Subcutaneous adipose tissue (tissue), 4 donors: Measurements from ENCODE around the gene MAML1. TPM values are rescaled to one million over a fixed set of nuclear protein-coding genes. Genes with fewer than 3 reads are reported as not detected.

ENCODE experiments used
- CTCF ChIP-seq: fragments of 450-650 bp; IDR thresholded peaks from one replicate; pipeline ENCODE4 v1.5.1; 2016; ENCODE audit warnings: low read depth, mild to moderate bottlenecking, control low read depth, antibody characterized with exemption, moderate library complexity
- total RNA-seq, 4 donors: library from RNA; depleted of rRNA; stranded (reverse); fragments of >200 nt; gene quantifications; one replicate each; pipeline ENCODE4 v1.1.0, GENCODE V29; 2016

Gene MAML1
- total RNA-seq, 4 donors from 2014 or later, result 16.0 to 22.4 (median 18.6) TPM

- no peak for TF ChIP-seq CTCF
Measured at GRCh38 chr5:179818746-179819295, 86.2 kb downstream of the MAML1 start.

- no peak for TF ChIP-seq CTCF
Measured at GRCh38 chr5:179819296-179820126, 86.9 kb downstream of the MAML1 start.

- TF ChIP-seq CTCF, result no peak
Measured at GRCh38 chr5:179820127-179820482, 87.5 kb downstream of the MAML1 start.

- TF ChIP-seq CTCF, result no peak
Measured at GRCh38 chr5:179820483-179821297, 88.1 kb downstream of the MAML1 start, which contains the start of gene SQSTM1. TSS of gene SQSTM1 (plus strand) at chr5:179820905. CDS start at chr5:179820937, 32 bp downstream.

- TF ChIP-seq CTCF, result no peak
Measured at GRCh38 chr5:179821298-179822058, 88.9 kb downstream of the MAML1 start.

- no peak for TF ChIP-seq CTCF
Measured at GRCh38 chr5:179822059-179822432, 89.4 kb downstream of the MAML1 start.
